GM12891 (cell line): Measurements from ENCODE around the gene MAGI1.

Source experiments
- PAX5 ChIP-seq: IDR thresholded peaks from 2 replicates; pipeline ENCODE4 v1.6.1; 2011; ENCODE audit warnings: low read length, moderate library complexity, mild to moderate bottlenecking; ENCODE audit not compliant: insufficient read depth, severe bottlenecking
- POLR2A ChIP-seq: IDR thresholded peaks from 2 replicates; pipeline ENCODE4 v1.6.1; 2011; ENCODE audit warnings: low read depth, low read length, control low read depth
- POLR2AphosphoS5 ChIP-seq: IDR thresholded peaks from 2 replicates; pipeline ENCODE4 v1.6.1; 2011; ENCODE audit warnings: low read depth, low read length, control low read depth
- POU2F2 ChIP-seq: IDR thresholded peaks from 2 replicates; pipeline ENCODE4 v1.6.1; 2011; ENCODE audit warnings: low read depth, mild to moderate bottlenecking, control low read depth, low read length, moderate library complexity
- TAF1 ChIP-seq: IDR thresholded peaks from 2 replicates; pipeline ENCODE4 v1.6.1; 2011; ENCODE audit warnings: low read depth, low read length, control low read depth

GRCh38 chr3:65712140-65712539, 326.6 kb downstream of the MAGI1 start:
- TF ChIP-seq POLR2AphosphoS5 (no peak), TAF1 (no peak), POLR2A (no peak), PAX5 (no peak), POU2F2 (no peak)
